ENCODE data around the gene MYL12B. TPM values are rescaled to one million over a fixed set of nuclear protein-coding genes. Genes with fewer than 3 reads are reported as not detected.

Gene MYL12B
- total and polyA plus RNA-seq, 2 of the 8 experiments (the other 6 are each of a cell fraction or from before 2014, with no cell fraction given) = 174 to 188 TPM

GRCh38 chr18:3247240-3248061 lies 14.5 kb upstream of the MYL12B start, which contains the start of gene MYL12A (continued):
- TF ChIP-seq SP1 (IDR thresholded peaks at IDR 0.05; ENCODE audit: low read depth, low read length) (peak; percentile 83), CEBPB (IDR thresholded peaks at IDR 0.05; ENCODE audit: low read depth, low read length) (no peak), HDAC2 (IDR thresholded peaks at IDR 0.05; ENCODE audit: borderline replicate concordance in 1 of 2, low read depth in 2 of 2, low read length in 2 of 2) (peak in 1 of 2 experiments; percentile 51; a peak in 1 of 4 replicates), BACH1 (IDR thresholded peaks at IDR 0.05; ENCODE audit: low read length) (peak; percentile 80), EGR1 (IDR thresholded peaks at IDR 0.05; ENCODE audit: borderline replicate concordance, low read depth, low read length) (peak; percentile 80), SP2 (IDR thresholded peaks at IDR 0.05; ENCODE audit: low read length) (no peak), SIN3A (conservative IDR thresholded peaks at IDR 0.05 in 1 of 2, IDR thresholded peaks at IDR 0.05 in 1 of 2; ENCODE audit: low read depth in 1 of 2, low read length in 2 of 2) (no peak; a peak in 1 of 4 replicates)

All from H1 (cell line).